Thyroid gland (tissue), 4 donors: Measurements from ENCODE around the gene SLC7A14.

Experiments used
- POLR2A ChIP-seq, 2 donors: fragments of 450-650 bp; IDR thresholded peaks; one replicate each; pipeline ENCODE4 v1.6.1; 2017; ENCODE audit warnings: antibody characterized with exemption in 2 of 2, mild to moderate bottlenecking in 2 of 2, moderate library complexity in 1 of 2
- TF ChIP-seq, protein P1 (sequence below), 6 experiments: fragments of 200-600 bp in 3 of 6; fragments of 450-650 bp in 3 of 6; sonication (generic) in 3 of 6; IDR thresholded peaks; one replicate each; pipeline ENCODE4 v1.5.1; 2016 to 2019; ENCODE audit warnings: antibody characterized with exemption in 6 of 6, mild to moderate bottlenecking in 2 of 6, inconsistent platforms in 1 of 6, moderate library complexity in 1 of 6

- TF ChIP-seq, protein P1, sequence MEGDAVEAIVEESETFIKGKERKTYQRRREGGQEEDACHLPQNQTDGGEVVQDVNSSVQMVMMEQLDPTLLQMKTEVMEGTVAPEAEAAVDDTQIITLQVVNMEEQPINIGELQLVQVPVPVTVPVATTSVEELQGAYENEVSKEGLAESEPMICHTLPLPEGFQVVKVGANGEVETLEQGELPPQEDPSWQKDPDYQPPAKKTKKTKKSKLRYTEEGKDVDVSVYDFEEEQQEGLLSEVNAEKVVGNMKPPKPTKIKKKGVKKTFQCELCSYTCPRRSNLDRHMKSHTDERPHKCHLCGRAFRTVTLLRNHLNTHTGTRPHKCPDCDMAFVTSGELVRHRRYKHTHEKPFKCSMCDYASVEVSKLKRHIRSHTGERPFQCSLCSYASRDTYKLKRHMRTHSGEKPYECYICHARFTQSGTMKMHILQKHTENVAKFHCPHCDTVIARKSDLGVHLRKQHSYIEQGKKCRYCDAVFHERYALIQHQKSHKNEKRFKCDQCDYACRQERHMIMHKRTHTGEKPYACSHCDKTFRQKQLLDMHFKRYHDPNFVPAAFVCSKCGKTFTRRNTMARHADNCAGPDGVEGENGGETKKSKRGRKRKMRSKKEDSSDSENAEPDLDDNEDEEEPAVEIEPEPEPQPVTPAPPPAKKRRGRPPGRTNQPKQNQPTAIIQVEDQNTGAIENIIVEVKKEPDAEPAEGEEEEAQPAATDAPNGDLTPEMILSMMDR (IDR thresholded peaks at IDR 0.05): no peak
- no peak for TF ChIP-seq POLR2A (IDR thresholded peaks at IDR 0.05)
Measured at GRCh38 chr3:170429050-170429449, 156.8 kb downstream of the SLC7A14 start.
